Tongue (tissue), 2 donors: ENCODE measurements around the gene HSD17B2. TPM values are rescaled to one million over a fixed set of nuclear protein-coding genes. Genes with fewer than 3 reads are reported as not detected.
A peak's percentile ranks its signal among the peaks of the same experiment; 100 is the strongest.
"Not testable (repeated sequence)": the region's sequence is repeated elsewhere in the genome, so short reads cannot be mapped to it uniquely, and the experiment has no call there.

Source experiments
- DNase-seq: peaks from one replicate; pipeline ENCODE4 v3.0.0-alpha.2; 2015
- total RNA-seq: library from RNA; depleted of rRNA; stranded (reverse); fragments of >200 nt; gene quantifications from one replicate; pipeline ENCODE4 v1.2.3, GENCODE V29; 2014

HSD17B2 gene
- total RNA-seq = 3.4 TPM

GRCh38 chr16:82034981-82035612 is at the start of gene HSD17B2:
HSD17B2 (plus strand) TSS chr16:82035253; CDS start chr16:82035425, 172 bp downstream.
- no peak for DNase-seq

GRCh38 chr16:81987121-81987520 is 47.9 kb upstream of the HSD17B2 start:
- DNase-seq = no peak

- no peak for DNase-seq
Measured at GRCh38 chr16:81987706-81988105, 47.3 kb upstream of the HSD17B2 start.

GRCh38 chr16:81992859-81993258 is 42.2 kb upstream of the HSD17B2 start:
- DNase-seq = no peak

- no peak for DNase-seq
Measured at GRCh38 chr16:81994485-81994884, 40.6 kb upstream of the HSD17B2 start.

- DNase-seq = no peak
Measured at GRCh38 chr16:81995651-81996050, 39.4 kb upstream of the HSD17B2 start.

GRCh38 chr16:81996664-81997509 is 38.2 kb upstream of the HSD17B2 start:
- peak; percentile 33 for DNase-seq

- peak; percentile 57 for DNase-seq
Measured at GRCh38 chr16:81997738-81998137, 37.3 kb upstream of the HSD17B2 start.

GRCh38 chr16:82002831-82003230 is 32.2 kb upstream of the HSD17B2 start:
- DNase-seq = no peak

- DNase-seq = no peak
Measured at GRCh38 chr16:82004601-82005000, 30.5 kb upstream of the HSD17B2 start.

- no peak for DNase-seq
Measured at GRCh38 chr16:82005027-82005830, 29.8 kb upstream of the HSD17B2 start.

- no peak for DNase-seq
Measured at GRCh38 chr16:82006036-82006435, 29.0 kb upstream of the HSD17B2 start.

GRCh38 chr16:82007189-82007588 is 27.9 kb upstream of the HSD17B2 start:
- no peak for DNase-seq

GRCh38 chr16:82008957-82009592 is 26.0 kb upstream of the HSD17B2 start:
- no peak for DNase-seq

- not testable (repeated sequence) for DNase-seq
Measured at GRCh38 chr16:82009789-82010188, 25.3 kb upstream of the HSD17B2 start.

GRCh38 chr16:82010649-82011048 is 24.4 kb upstream of the HSD17B2 start:
- no peak for DNase-seq

- DNase-seq = peak; percentile 61
Measured at GRCh38 chr16:82011199-82011641, 23.8 kb upstream of the HSD17B2 start, which contains the start of gene SDR42E1. SDR42E1 (minus strand) TSS chr16:82011470; CDS start chr16:82000858, 10,612 bp downstream.

GRCh38 chr16:82013139-82013538 is 21.9 kb upstream of the HSD17B2 start:
- no peak for DNase-seq

- DNase-seq = no peak
Measured at GRCh38 chr16:82016263-82016662, 18.8 kb upstream of the HSD17B2 start.

GRCh38 chr16:82016964-82017363 is 18.1 kb upstream of the HSD17B2 start:
- DNase-seq = peak; percentile 13

GRCh38 chr16:82017911-82018568 is 17.0 kb upstream of the HSD17B2 start:
- no peak for DNase-seq

GRCh38 chr16:82019535-82019934 is 15.5 kb upstream of the HSD17B2 start:
- DNase-seq = no peak
